H1 (cell line): Measurements from ENCODE around the gene TIE1. TPM values are rescaled to one million over a fixed set of nuclear protein-coding genes. Genes with fewer than 3 reads are reported as not detected.

Source experiments
- ASH2L ChIP-seq: fragments of 200-600, 300-600 bp; sonication (generic); IDR thresholded peaks from one replicate; pipeline ENCODE4 v1.7.1; 2017; ENCODE audit warnings: low read length
- ATF3 ChIP-seq: IDR thresholded peaks from 2 replicates; pipeline ENCODE4 v1.6.1; 2011; ENCODE audit warnings: low read depth, mild to moderate bottlenecking, low read length; ENCODE audit not compliant: insufficient read depth
- CTCF ChIP-seq, 3 experiments: IDR thresholded peaks; 1 replicate in 2 of 3; 2 replicates in 1 of 3; pipeline versions ENCODE4 v1.5.1 to v1.6.1; 2011; ENCODE audit warnings: low read length in 3 of 3, mild to moderate bottlenecking in 3 of 3, inconsistent platforms in 2 of 3, low read depth in 1 of 3, moderate library complexity in 1 of 3; ENCODE audit not compliant: insufficient read depth in 1 of 3; ENCODE audit errors: control extremely low read depth in 1 of 3
- EGR1 ChIP-seq: IDR thresholded peaks from 2 replicates; pipeline ENCODE4 v1.6.1; 2011; ENCODE audit warnings: low read depth, low read length, borderline replicate concordance
- POLR2A ChIP-seq, 2 experiments: IDR thresholded peaks; 1 replicate in 1 of 2; 2 replicates in 1 of 2; pipeline ENCODE4 v1.6.1; 2011; ENCODE audit warnings: low read depth in 2 of 2, low read length in 2 of 2, mild to moderate bottlenecking in 2 of 2; ENCODE audit errors: control extremely low read depth in 1 of 2
- POU5F1 ChIP-seq: IDR thresholded peaks from 2 replicates; pipeline ENCODE4 v1.6.1; 2011; ENCODE audit warnings: low read depth, mild to moderate bottlenecking, low read length, moderate library complexity
- RBBP5 ChIP-seq: IDR thresholded peaks from 2 replicates; pipeline ENCODE4 v1.7.1; 2012; ENCODE audit warnings: low read depth, mild to moderate bottlenecking, inconsistent platforms, low read length, moderate library complexity, borderline replicate concordance
- ZNF274 ChIP-seq: IDR thresholded peaks from 2 replicates; pipeline ENCODE4 v1.7.0; 2012; ENCODE audit warnings: low read length, borderline replicate concordance; ENCODE audit errors: extremely low read depth
- polyA plus RNA-seq, 7 experiments: library from polyadenylated mRNA; depleted of rRNA in 3 of 7; stranded (reverse) in 5 of 7; unstranded in 2 of 7; fragments of >200 nt in 5 of 7; fragments of 200-250 nt in 2 of 7; gene quantifications; 1 replicate in 5 of 7; 2 replicates in 1 of 7; 4 replicates in 1 of 7; pipeline versions ENCODE4 v1.2.1 to v1.2.3, GENCODE V29; 2011 to 2013; ENCODE audit warnings: missing spikeins in 2 of 7, mixed read lengths in 2 of 7
- total RNA-seq: library from RNA; stranded (reverse); fragmentation: NEBNext Ultra II Directional; extraction: Animal tissue kit (Norgen Biotek cat#: 25700); gene quantifications from 2 replicates; pipeline ENCODE4 v1.2.1, GENCODE V29; 2021

The TIE1 gene
- total and polyA plus RNA-seq, 2 of the 8 experiments (the other 6 are each of a cell fraction or from before 2014, with no cell fraction given), result 0.74 to 2.2 TPM

GRCh38 chr1:43266881-43267280 lies 33.9 kb upstream of the TIE1 start (continued):
- TF ChIP-seq CTCF (IDR thresholded peaks at IDR 0.05; ENCODE audit: control extremely low read depth in 1 of 3, insufficient read depth in 1 of 3, low read depth in 1 of 3, low read length in 3 of 3) (no peak), EGR1 (no peak), POU5F1 (no peak), ATF3 (no peak), RBBP5 (no peak), ASH2L (no peak), ZNF274 (no peak), POLR2A (IDR thresholded peaks at IDR 0.05; ENCODE audit: control extremely low read depth in 1 of 2, low read depth in 2 of 2, low read length in 2 of 2) (no peak)
